HG03095 (cell line): ENCODE results near the gene ANKRD11.
A peak's percentile ranks its signal among the peaks of the same experiment; 100 is the strongest.
"Not testable (repeated sequence)": the region's sequence is repeated elsewhere in the genome, so short reads cannot be mapped to it uniquely, and the experiment has no call there.

Experiments used
- ATAC-seq: cut with Tn5 transposase; IDR thresholded peaks from one replicate; pipeline ENCODE4 v1.9.1; 2021; ENCODE audit warnings: moderate library complexity; ENCODE audit not compliant: unreplicated experiment

ANKRD11 gene

GRCh38 chr16:89370601-89371000, 119.8 kb downstream of the ANKRD11 start:
- ATAC-seq: no peak

- no peak for ATAC-seq
These were observed 120.3 kb downstream of the ANKRD11 start for GRCh38 chr16:89370081-89370511.

GRCh38 chr16:89369266-89369895, 121.0 kb downstream of the ANKRD11 start:
- no peak for ATAC-seq

- no peak for ATAC-seq
These were observed 121.6 kb downstream of the ANKRD11 start for GRCh38 chr16:89368604-89369249.

- ATAC-seq: no peak
These were observed 122.8 kb downstream of the ANKRD11 start for GRCh38 chr16:89367538-89367915.

- ATAC-seq: no peak
These were observed 123.5 kb downstream of the ANKRD11 start for GRCh38 chr16:89366561-89367537.

- ATAC-seq: no peak
These were observed 124.4 kb downstream of the ANKRD11 start for GRCh38 chr16:89365996-89366395.

- ATAC-seq: no peak
These were observed 125.3 kb downstream of the ANKRD11 start for GRCh38 chr16:89365044-89365467.

GRCh38 chr16:89364606-89365005, 125.8 kb downstream of the ANKRD11 start:
- no peak for ATAC-seq

GRCh38 chr16:89363621-89364393, 126.6 kb downstream of the ANKRD11 start:
- no peak for ATAC-seq

- not testable (repeated sequence) for ATAC-seq
These were observed 127.7 kb downstream of the ANKRD11 start for GRCh38 chr16:89362540-89363223.

GRCh38 chr16:89361751-89362539, 128.4 kb downstream of the ANKRD11 start:
- ATAC-seq: peak; percentile 53

GRCh38 chr16:89360760-89361435, 129.5 kb downstream of the ANKRD11 start:
- peak; percentile 58 for ATAC-seq

- ATAC-seq: no peak
These were observed 130.9 kb downstream of the ANKRD11 start for GRCh38 chr16:89359264-89360147.

- no peak for ATAC-seq
These were observed 132.0 kb downstream of the ANKRD11 start for GRCh38 chr16:89358030-89359005.

GRCh38 chr16:89357055-89357816, 133.1 kb downstream of the ANKRD11 start:
- no peak for ATAC-seq
